Measurements from ENCODE around the gene CMPK1.

DNA sequence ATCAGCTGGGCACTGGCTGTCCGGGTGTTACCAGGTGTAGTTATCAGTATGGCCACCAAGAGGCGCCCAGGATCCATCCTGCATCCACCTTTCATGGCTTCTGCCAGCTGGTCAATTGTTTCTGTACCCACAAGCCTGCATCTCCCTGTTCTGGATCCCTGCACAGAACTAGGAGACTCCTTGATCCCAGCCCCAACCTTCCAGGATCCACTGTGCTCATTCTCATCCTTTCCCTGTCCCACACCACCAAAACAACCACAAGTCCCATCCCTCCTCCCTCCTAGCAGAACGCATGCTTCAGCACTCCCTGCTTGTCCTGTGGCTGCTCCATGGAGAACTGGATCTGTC is 55.3 kb downstream of the CMPK1 start:
- TF ChIP-seq, protein P1, sequence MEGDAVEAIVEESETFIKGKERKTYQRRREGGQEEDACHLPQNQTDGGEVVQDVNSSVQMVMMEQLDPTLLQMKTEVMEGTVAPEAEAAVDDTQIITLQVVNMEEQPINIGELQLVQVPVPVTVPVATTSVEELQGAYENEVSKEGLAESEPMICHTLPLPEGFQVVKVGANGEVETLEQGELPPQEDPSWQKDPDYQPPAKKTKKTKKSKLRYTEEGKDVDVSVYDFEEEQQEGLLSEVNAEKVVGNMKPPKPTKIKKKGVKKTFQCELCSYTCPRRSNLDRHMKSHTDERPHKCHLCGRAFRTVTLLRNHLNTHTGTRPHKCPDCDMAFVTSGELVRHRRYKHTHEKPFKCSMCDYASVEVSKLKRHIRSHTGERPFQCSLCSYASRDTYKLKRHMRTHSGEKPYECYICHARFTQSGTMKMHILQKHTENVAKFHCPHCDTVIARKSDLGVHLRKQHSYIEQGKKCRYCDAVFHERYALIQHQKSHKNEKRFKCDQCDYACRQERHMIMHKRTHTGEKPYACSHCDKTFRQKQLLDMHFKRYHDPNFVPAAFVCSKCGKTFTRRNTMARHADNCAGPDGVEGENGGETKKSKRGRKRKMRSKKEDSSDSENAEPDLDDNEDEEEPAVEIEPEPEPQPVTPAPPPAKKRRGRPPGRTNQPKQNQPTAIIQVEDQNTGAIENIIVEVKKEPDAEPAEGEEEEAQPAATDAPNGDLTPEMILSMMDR (conservative IDR thresholded peaks at IDR 0.05): peak; percentile 88
- no peak for TF ChIP-seq EZH2 (IDR thresholded peaks at IDR 0.05; ENCODE audit: low read depth)

Measured in PC-9 (cell line).